SK-N-MC (cell line): ENCODE measurements around the gene RNF215.

Source experiments
- EZH2 ChIP-seq: fragments of 200-600 bp; sonication (generic); IDR thresholded peaks from one replicate; pipeline ENCODE4 v1.6.1; 2017; ENCODE audit warnings: antibody characterized with exemption
- FOXP2 ChIP-seq: optimal IDR thresholded peaks from 2 replicates; pipeline ENCODE3; 2011; ENCODE audit warnings: mild to moderate bottlenecking, moderate library complexity; ENCODE audit not compliant: insufficient read depth; ENCODE audit errors: extremely low read length, control extremely low read depth
- POLR2AphosphoS5 ChIP-seq: IDR thresholded peaks from 2 replicates; pipeline ENCODE4 v1.6.1; 2012; ENCODE audit warnings: mild to moderate bottlenecking, low read depth, low read length, borderline replicate concordance

DNA sequence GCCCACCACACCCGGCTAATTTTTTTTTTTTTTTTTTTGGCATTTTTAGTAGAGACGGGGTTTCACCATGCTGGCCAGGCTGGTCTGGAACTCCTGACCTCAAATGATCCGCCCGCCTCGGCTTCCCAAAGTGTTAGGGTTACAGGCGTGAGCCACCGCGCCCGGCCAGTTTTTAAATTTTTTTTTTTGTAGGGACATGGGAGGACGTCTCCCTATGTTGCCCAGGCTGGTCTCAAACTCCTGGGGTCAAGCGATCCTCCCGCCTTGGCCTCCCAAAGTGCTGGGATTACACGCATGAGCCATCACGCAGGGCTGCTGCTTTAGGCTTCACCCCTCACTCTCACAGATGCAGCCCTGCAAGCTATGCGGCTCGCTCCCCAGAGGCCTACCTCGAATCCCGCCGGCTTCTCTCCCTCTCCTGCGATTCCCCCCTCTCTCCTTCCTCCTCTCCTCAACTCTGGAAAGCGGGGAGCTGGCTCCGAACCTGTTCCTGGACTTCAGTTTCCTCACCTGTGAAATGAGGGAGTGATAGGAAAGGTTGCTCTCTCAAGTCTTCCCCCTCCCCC lies 29.5 kb downstream of the RNF215 start:
- TF ChIP-seq POLR2AphosphoS5 (no peak), EZH2 (no peak), FOXP2 (no peak)
